Measurements from ENCODE around the gene CYBA.
"Not testable (repeated sequence)": the region's sequence is repeated elsewhere in the genome, so short reads cannot be mapped to it uniquely, and the experiment has no call there.

CYBA gene

GRCh38 chr16:88609426-88609825 is 41.4 kb downstream of the CYBA start:
- DNase-seq = not testable (repeated sequence)

GRCh38 chr16:88608076-88608475 is 42.8 kb downstream of the CYBA start:
- no peak for DNase-seq

GRCh38 chr16:88606148-88606757 is 44.6 kb downstream of the CYBA start:
- DNase-seq = no peak

GRCh38 chr16:88605186-88606147 is 45.4 kb downstream of the CYBA start:
- DNase-seq = no peak

- DNase-seq = no peak
These were observed 48.8 kb downstream of the CYBA start for GRCh38 chr16:88602091-88602490.

GRCh38 chr16:88601313-88602036 is 49.4 kb downstream of the CYBA start:
- DNase-seq = no peak

- DNase-seq = no peak
These were observed 50.3 kb downstream of the CYBA start for GRCh38 chr16:88600539-88600896.

GRCh38 chr16:88599825-88600538 is 50.9 kb downstream of the CYBA start:
- DNase-seq = no peak

- peak; percentile 4 for DNase-seq
These were observed 51.6 kb downstream of the CYBA start for GRCh38 chr16:88599092-88599733.

GRCh38 chr16:88597856-88598491 is 52.9 kb downstream of the CYBA start:
- DNase-seq = no peak

- no peak for DNase-seq
These were observed 54.4 kb downstream of the CYBA start for GRCh38 chr16:88596483-88596882.

GRCh38 chr16:88595921-88596320 is 54.9 kb downstream of the CYBA start:
- DNase-seq = no peak

GRCh38 chr16:88595101-88595500 is 55.8 kb downstream of the CYBA start:
- DNase-seq = no peak

- DNase-seq = no peak
These were observed 56.9 kb downstream of the CYBA start for GRCh38 chr16:88593910-88594309.

GRCh38 chr16:88593489-88593888 is 57.4 kb downstream of the CYBA start:
- DNase-seq = no peak

Data from GDM1 (cell line).